Mesothelial cell of epicardium (in vitro differentiated cells): ENCODE data around the gene STUB1. TPM values are rescaled to one million over a fixed set of nuclear protein-coding genes. Genes with fewer than 3 reads are reported as not detected.

ENCODE experiments used
- DNase-seq, 2 experiments: peaks; one replicate each; pipeline ENCODE4 v3.0.0; 2021; ENCODE audit warnings: low spot score in 2 of 2; ENCODE audit not compliant: unreplicated experiment in 2 of 2
- H3K27ac Mint-ChIP-seq: 2 replicates; pipeline ENCODE4 v1.8.0; 2021; ENCODE audit warnings: mixed read lengths
- H3K27me3 Mint-ChIP-seq: 2 replicates; pipeline ENCODE4 v1.8.0; 2021; ENCODE audit warnings: low read depth, mixed read lengths
- H3K36me3 Mint-ChIP-seq: 2 replicates; pipeline ENCODE4 v1.8.0; 2021; ENCODE audit warnings: mixed read lengths
- H3K4me1 Mint-ChIP-seq: 2 replicates; pipeline ENCODE4 v1.8.0; 2021; ENCODE audit warnings: mixed read lengths
- H3K4me3 Mint-ChIP-seq: 2 replicates; pipeline ENCODE4 v1.8.0; 2021; ENCODE audit warnings: mild to moderate bottlenecking, moderate library complexity, mixed read lengths
- H3K9me3 Mint-ChIP-seq: 2 replicates; pipeline ENCODE4 v1.8.0; 2021; ENCODE audit warnings: mixed read lengths
- total RNA-seq: library from RNA; stranded (reverse); gene quantifications from 3 replicates; pipeline ENCODE4 v1.2.1, GENCODE V29; 2021
- TF ChIP-seq, protein P1 (sequence below): fragments of 200-600 bp; sonication (generic); IDR thresholded peaks from one replicate; pipeline ENCODE4 v1.5.0; 2021; ENCODE audit warnings: antibody characterized with exemption; ENCODE audit not compliant: unreplicated experiment

Gene STUB1
- total RNA-seq, 1 donor from 2014 or later, result 69.4 TPM

DNA sequence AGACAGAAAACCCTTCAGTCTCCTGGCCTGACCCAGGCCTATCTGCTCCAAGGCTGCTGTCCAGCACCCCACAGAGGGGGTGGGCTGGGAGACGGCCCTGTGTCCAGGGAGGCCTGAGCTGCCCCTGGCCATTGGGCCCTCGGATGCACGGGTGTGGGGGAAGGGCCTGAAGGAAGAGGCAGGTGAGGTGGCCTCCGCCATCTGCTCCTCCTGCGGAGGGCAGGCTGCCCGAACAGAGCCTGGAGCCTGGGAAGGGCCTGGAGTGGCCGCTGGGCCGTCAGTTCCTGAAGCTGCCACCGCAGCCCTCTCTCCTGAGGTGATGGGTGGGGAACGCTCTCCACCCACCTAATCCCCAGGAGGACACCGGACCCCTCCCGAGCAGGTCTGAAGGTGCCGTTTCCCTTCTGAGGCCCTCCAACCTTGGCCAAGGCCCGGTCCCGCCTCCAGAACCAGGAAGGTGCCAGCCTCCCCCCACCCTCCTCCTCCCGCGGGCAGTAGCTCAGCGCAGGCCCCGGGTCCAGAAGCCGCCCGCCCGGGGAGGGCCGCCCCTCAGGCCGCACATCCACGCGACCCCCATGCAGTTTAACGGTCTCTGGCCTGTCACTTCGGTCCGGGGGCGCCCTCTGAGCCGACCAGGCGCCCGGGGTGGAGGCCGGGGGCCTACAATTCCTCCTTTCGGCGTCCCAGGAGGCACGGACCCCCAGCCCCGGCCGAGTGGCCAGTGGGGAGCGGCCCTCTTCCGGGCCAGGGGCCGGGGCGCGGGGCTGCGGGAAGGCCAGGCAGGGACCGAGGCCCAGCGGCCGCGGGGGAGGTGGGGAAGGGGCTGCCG is 24.6 kb downstream of the STUB1 start:
- Mint-ChIP-seq H3K4me3 (no peak overlapping the region), H3K9me3 (no peaks in the 10 kb centered on the region), H3K27me3 (peaks cover 83% of the 10 kb centered on the region), H3K36me3 (no peaks in the 10 kb centered on the region), H3K27ac (no peak overlapping the region), H3K4me1 (no peaks in the 10 kb centered on the region)
- TF ChIP-seq, protein P1, sequence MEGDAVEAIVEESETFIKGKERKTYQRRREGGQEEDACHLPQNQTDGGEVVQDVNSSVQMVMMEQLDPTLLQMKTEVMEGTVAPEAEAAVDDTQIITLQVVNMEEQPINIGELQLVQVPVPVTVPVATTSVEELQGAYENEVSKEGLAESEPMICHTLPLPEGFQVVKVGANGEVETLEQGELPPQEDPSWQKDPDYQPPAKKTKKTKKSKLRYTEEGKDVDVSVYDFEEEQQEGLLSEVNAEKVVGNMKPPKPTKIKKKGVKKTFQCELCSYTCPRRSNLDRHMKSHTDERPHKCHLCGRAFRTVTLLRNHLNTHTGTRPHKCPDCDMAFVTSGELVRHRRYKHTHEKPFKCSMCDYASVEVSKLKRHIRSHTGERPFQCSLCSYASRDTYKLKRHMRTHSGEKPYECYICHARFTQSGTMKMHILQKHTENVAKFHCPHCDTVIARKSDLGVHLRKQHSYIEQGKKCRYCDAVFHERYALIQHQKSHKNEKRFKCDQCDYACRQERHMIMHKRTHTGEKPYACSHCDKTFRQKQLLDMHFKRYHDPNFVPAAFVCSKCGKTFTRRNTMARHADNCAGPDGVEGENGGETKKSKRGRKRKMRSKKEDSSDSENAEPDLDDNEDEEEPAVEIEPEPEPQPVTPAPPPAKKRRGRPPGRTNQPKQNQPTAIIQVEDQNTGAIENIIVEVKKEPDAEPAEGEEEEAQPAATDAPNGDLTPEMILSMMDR, result no peak
- no peak for DNase-seq

- no peaks in the 10 kb centered on the region for H3K4me1 Mint-ChIP-seq
- H3K9me3 Mint-ChIP-seq, result no peaks in the 10 kb centered on the region
- H3K36me3 Mint-ChIP-seq, result no peaks in the 10 kb centered on the region
- DNase-seq, result no peak
- peak within 1 kb of the TSS; percentile 22 for H3K4me3 Mint-ChIP-seq
- peaks cover 86% of the 10 kb centered on the region for H3K27me3 Mint-ChIP-seq
- TF ChIP-seq, protein P1, result no peak
- no peak within 1 kb of the TSS for H3K27ac Mint-ChIP-seq
These were observed 25.4 kb downstream of the STUB1 start, which contains the start of gene FBXL16 for GRCh38 chr16:705431-706188. Gene FBXL16, minus strand, starts transcription at chr16:705801. Its CDS starts 8,396 bp downstream, at chr16:697405.

DNA sequence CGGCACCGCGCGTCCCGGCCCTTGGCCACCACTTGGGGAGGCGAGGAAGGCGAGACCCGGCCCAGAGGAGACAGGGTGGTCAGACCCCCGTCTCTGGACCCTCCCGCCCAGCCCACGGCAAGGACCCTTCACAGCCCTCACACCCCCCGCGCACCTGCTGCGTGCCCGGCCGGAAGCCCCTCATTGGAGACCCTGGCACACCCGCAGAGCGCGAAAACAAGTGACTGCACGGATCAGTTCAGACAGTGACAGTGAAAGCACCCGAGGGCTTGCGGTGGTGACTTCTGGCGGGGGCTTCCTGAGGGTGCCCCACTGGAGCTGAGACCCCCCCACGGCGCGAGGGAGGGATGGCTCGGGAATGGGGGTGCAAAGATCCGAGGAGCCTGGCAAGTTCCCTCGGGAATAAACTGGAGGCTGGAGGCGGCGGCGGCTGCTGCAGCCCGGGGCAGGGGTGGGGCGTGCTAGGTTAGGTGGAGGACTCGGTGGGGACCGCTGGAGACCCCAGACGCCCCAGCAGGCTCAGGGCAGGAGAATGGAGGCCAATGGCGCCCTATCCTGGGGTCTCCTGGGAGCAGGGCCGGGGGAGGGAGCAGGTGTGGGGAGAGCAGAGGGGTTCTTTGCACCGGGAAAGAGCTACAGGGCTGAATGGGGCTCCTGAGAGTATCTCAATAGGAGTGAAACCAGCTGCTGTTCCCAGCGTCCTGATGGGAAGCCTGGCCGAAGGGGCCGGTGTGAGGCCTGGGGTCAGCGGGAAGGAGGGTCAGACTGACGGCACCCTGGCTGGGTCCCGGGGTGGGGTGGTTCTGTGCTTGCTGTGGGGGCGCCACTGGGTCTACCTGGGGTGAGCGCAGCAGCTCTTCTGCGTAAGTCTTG is 26.2 kb downstream of the STUB1 start:
- no peak overlapping the region for H3K27ac Mint-ChIP-seq
- H3K4me1 Mint-ChIP-seq, result no peaks in the 10 kb centered on the region
- H3K4me3 Mint-ChIP-seq, result peak overlapping the region; percentile 22
- no peak for DNase-seq
- peaks cover 82% of the 10 kb centered on the region for H3K27me3 Mint-ChIP-seq
- no peaks in the 10 kb centered on the region for H3K9me3 Mint-ChIP-seq
- no peaks in the 10 kb centered on the region for H3K36me3 Mint-ChIP-seq
- TF ChIP-seq, protein P1, result no peak

DNA sequence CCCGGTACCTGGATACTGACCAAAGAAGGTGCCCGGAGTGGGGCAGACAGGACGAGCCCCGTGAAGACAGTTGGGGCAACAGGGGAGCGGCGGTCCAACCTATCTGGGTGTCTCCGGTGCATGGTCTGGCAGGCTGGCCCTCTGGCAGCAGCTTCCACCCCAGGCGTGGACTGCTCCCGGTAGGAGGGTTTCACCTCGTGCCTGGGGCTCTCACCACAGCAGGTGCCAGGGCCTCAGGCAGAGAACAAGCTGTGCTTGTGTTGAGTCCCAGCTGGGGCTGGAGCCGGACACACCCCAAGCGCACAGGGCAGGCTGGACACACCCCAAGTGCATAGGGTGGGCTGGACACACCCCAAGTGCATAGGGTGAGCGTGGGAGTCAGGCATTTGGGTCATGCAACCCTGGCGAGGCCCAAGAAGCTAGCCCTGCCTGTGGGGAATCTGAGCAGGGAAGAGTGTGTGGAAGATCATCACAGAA is 26.9 kb downstream of the STUB1 start:
- Mint-ChIP-seq H3K4me3 (no peak overlapping the region), H3K27me3 (peaks cover 80% of the 10 kb centered on the region)

DNA sequence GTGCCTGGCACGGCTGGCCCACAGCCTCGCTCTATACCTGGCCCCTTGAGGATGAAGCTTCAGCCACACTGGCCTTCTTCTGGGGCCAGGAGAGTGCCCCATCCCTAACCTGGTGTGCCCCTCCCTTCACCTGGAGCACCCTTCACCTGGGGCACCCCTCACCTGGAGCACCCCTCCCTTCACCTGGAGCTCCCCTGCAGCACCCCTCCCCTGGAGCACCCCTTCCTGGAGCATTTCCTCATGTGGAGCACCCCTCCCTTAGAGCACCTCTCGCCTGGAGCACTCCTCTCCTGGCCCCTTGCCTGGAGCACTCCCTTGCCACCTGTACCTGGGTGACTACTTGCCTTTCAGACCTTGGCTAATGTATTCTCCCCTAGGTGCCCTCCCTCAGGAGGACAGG is 27.8 kb downstream of the STUB1 start:
- no peak overlapping the region for H3K4me3 Mint-ChIP-seq
- H3K36me3 Mint-ChIP-seq, result no peaks in the 10 kb centered on the region
- peaks cover 78% of the 10 kb centered on the region for H3K27me3 Mint-ChIP-seq
- H3K27ac Mint-ChIP-seq, result no peak overlapping the region
- no peaks in the 10 kb centered on the region for H3K4me1 Mint-ChIP-seq
- no peaks in the 10 kb centered on the region for H3K9me3 Mint-ChIP-seq
- TF ChIP-seq, protein P1, result no peak
- no peak for DNase-seq

More for the DNA sequence above, 26.9 kb downstream of the STUB1 start:
- no peak for DNase-seq
- TF ChIP-seq, protein P1, result no peak
- Mint-ChIP-seq H3K4me1 (no peaks in the 10 kb centered on the region), H3K36me3 (no peaks in the 10 kb centered on the region), H3K27ac (no peak overlapping the region), H3K9me3 (no peaks in the 10 kb centered on the region)
